WERI-Rb-1 (cell line): Measurements from ENCODE around the gene SMU1.

Source experiments
- DNase-seq: peaks from one replicate; pipeline ENCODE4 v3.0.0-alpha.2; 2020
- H3K27ac ChIP-seq: fragments of 250-450 bp; sonication (Bioruptor Pico); 2 replicates; pipeline ENCODE4 v1.5.1; 2020; ENCODE audit warnings: mild to moderate bottlenecking, moderate library complexity
- H3K27me3 ChIP-seq: fragments of 250-450 bp; sonication (Bioruptor Pico); 2 replicates; pipeline ENCODE4 v1.5.1; 2021; ENCODE audit warnings: mild to moderate bottlenecking, low read depth, moderate library complexity; ENCODE audit not compliant: insufficient read depth, severe bottlenecking
- H3K36me3 ChIP-seq: fragments of 250-450 bp; sonication (Bioruptor Pico); 2 replicates; pipeline ENCODE4 v1.5.1; 2020; ENCODE audit warnings: mild to moderate bottlenecking, moderate library complexity
- H3K4me3 ChIP-seq: 2 replicates; pipeline ENCODE4 v1.5.1; 2011; ENCODE audit warnings: low read depth, mild to moderate bottlenecking, control low read depth, low read length
- H3K9me3 ChIP-seq: fragments of 250-450 bp; sonication (Bioruptor Pico); 2 replicates; pipeline ENCODE4 v1.5.1; 2021; ENCODE audit warnings: mild to moderate bottlenecking, moderate library complexity; ENCODE audit not compliant: severe bottlenecking
- CTCF ChIP-seq: IDR thresholded peaks from 2 replicates; pipeline ENCODE4 v1.5.1; 2011; ENCODE audit warnings: low read depth, mild to moderate bottlenecking, control low read depth, inconsistent platforms, low read length

Gene SMU1

GRCh38 chr9:33103501-33104281, 27.2 kb upstream of the SMU1 start:
- Histone ChIP-seq H3K27me3 (no peaks in the 10 kb centered on the region), H3K9me3 (no peaks in the 10 kb centered on the region), H3K36me3 (no peaks in the 10 kb centered on the region), H3K27ac (no peak overlapping the region), H3K4me3 (no peak overlapping the region)
- no peak for TF ChIP-seq CTCF
- DNase-seq, result no peak

GRCh38 chr9:33102551-33103210, 26.2 kb upstream of the SMU1 start:
- Histone ChIP-seq H3K27ac (no peak overlapping the region), H3K4me3 (no peak overlapping the region), H3K27me3 (no peaks in the 10 kb centered on the region), H3K36me3 (no peaks in the 10 kb centered on the region), H3K9me3 (no peaks in the 10 kb centered on the region)
- TF ChIP-seq CTCF, result no peak
- DNase-seq, result no peak

- H3K27me3 ChIP-seq, result no peaks in the 10 kb centered on the region
- no peaks in the 10 kb centered on the region for H3K9me3 ChIP-seq
- no peak for DNase-seq
- no peaks in the 10 kb centered on the region for H3K36me3 ChIP-seq
- TF ChIP-seq CTCF, result no peak
- no peak overlapping the region for H3K27ac ChIP-seq
- H3K4me3 ChIP-seq, result no peak overlapping the region
Observed at GRCh38 chr9:33101104-33101951, 24.9 kb upstream of the SMU1 start.

DNA sequence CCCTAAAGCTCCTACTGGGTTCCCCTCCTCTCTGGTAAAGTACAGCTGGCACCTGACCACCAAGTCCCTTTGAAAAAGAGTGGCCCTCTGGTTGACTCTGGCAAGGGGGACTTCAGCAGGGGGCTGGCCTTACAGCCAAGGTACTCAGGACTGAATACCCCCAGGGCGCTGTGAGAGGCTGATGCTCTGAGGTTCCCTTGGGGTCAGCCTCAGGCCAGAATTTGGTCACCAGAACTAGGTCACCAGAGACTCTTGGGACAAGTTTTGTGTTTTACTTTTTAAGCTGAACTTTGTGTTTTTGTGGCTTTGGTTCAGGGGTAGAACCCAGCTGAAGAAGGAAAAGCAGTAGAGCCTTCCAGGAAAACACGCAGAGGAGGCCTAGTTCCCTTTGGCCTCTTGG, 23.3 kb upstream of the SMU1 start:
- DNase-seq, result no peak
- Histone ChIP-seq H3K9me3 (no peaks in the 10 kb centered on the region), H3K27ac (no peak overlapping the region), H3K36me3 (no peaks in the 10 kb centered on the region), H3K4me3 (no peak overlapping the region), H3K27me3 (no peaks in the 10 kb centered on the region)
- no peak for TF ChIP-seq CTCF

- Histone ChIP-seq H3K9me3 (no peaks in the 10 kb centered on the region), H3K36me3 (no peaks in the 10 kb centered on the region), H3K27me3 (no peaks in the 10 kb centered on the region), H3K27ac (no peak overlapping the region), H3K4me3 (no peak overlapping the region)
- DNase-seq, result no peak
- no peak for TF ChIP-seq CTCF
Observed at GRCh38 chr9:33097192-33097591, 20.7 kb upstream of the SMU1 start.
